GM12878 (cell line): ENCODE data around the gene SERPINI2.

Experiments used
- BRCA1 ChIP-seq: IDR thresholded peaks from 2 replicates; pipeline ENCODE4 v1.6.1; 2011; ENCODE audit warnings: low read depth, low read length, improper control_type of control experiment
- FOXK2 ChIP-seq: fragments of 450-650 bp; IDR thresholded peaks from 2 replicates; pipeline ENCODE4 v1.6.1; 2017; ENCODE audit warnings: mild to moderate bottlenecking, moderate library complexity
- MXI1 ChIP-seq: fragments of 150-350 bp; IDR thresholded peaks from 2 replicates; pipeline ENCODE4 v1.6.1; 2011; ENCODE audit warnings: low read depth, mild to moderate bottlenecking, inconsistent platforms, low read length, improper control_type of control experiment
- POLR2A ChIP-seq: IDR thresholded peaks from 2 replicates; pipeline ENCODE4 v1.6.1; 2011; ENCODE audit warnings: low read depth, mild to moderate bottlenecking, low read length
- POLR2AphosphoS5 ChIP-seq: IDR thresholded peaks from 2 replicates; pipeline ENCODE4 v1.6.1; 2011; ENCODE audit warnings: mild to moderate bottlenecking, low read length, inconsistent platforms
- RCOR1 ChIP-seq: conservative IDR thresholded peaks from 2 replicates; pipeline ENCODE4 v1.6.1; 2012; ENCODE audit warnings: low read depth, low read length, improper control_type of control experiment
- SRF ChIP-seq, 2 experiments: IDR thresholded peaks; 2 replicates each; pipeline ENCODE4 v1.6.1; 2011; ENCODE audit warnings: low read depth in 2 of 2, low read length in 2 of 2, mild to moderate bottlenecking in 1 of 2, moderate library complexity in 1 of 2
- SUZ12 ChIP-seq: fragments of 200-600 bp; sonication (generic); IDR thresholded peaks from one replicate; pipeline ENCODE4 v1.6.1; 2018; ENCODE audit warnings: antibody characterized with exemption, mild to moderate bottlenecking; ENCODE audit not compliant: unreplicated experiment
- TF ChIP-seq, protein P1 (sequence below): IDR thresholded peaks from 2 replicates; pipeline ENCODE4 v1.6.1; 2011; ENCODE audit warnings: mild to moderate bottlenecking, low read depth, low read length, moderate library complexity; ENCODE audit not compliant: insufficient replicate concordance

DNA sequence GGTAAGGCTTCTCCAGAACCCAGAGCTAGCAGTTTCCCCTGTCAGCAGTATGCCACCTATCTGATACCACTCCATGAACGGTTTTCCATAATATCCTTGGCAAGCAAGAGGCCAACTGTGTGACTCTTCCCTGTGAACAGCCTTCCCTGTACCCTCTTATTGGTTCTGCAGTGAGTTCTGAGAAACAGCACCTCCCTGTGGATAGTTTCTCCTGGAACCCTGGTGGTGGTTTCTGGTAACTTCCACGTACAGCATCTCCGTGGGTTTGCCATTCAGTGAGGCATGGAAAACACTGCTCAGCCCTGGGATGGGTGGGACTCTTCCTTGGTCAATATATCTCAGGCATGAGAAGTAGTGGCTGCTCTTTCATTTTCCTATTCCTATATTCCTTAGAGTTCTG lies 19.4 kb upstream of the SERPINI2 start:
- TF ChIP-seq POLR2AphosphoS5 (no peak), SUZ12 (no peak), SRF (IDR thresholded peaks at IDR 0.05; ENCODE audit: low read depth in 2 of 2, low read length in 2 of 2) (no peak), BRCA1 (no peak), RCOR1 (no peak), FOXK2 (no peak), MXI1 (no peak), POLR2A (no peak)
- TF ChIP-seq, protein P1, sequence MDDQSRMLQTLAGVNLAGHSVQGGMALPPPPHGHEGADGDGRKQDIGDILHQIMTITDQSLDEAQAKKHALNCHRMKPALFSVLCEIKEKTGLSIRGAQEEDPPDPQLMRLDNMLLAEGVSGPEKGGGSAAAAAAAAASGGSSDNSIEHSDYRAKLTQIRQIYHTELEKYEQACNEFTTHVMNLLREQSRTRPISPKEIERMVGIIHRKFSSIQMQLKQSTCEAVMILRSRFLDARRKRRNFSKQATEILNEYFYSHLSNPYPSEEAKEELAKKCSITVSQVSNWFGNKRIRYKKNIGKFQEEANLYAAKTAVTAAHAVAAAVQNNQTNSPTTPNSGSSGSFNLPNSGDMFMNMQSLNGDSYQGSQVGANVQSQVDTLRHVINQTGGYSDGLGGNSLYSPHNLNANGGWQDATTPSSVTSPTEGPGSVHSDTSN: no peak
